Skin of body (tissue), 2 donors: ENCODE results near the gene PRRT1B. TPM values are rescaled to one million over a fixed set of nuclear protein-coding genes. Genes with fewer than 3 reads are reported as not detected.
"Not testable (repeated sequence)": the region's sequence is repeated elsewhere in the genome, so short reads cannot be mapped to it uniquely, and the experiment has no call there.

Experiments
- DNase-seq: peaks from one replicate; lab custom pipeline; 2025; lab: John Stamatoyannopoulos, UW
- total RNA-seq: library from RNA; depleted of rRNA; stranded (reverse); fragments of >200 nt; gene quantifications from one replicate; pipeline ENCODE4 v1.2.3, GENCODE V29; 2014

PRRT1B gene
- total RNA-seq, 1 donor from 2014 or later, result not detected

GRCh38 chr9:131549186-131549585 lies 3.9 kb downstream of the PRRT1B start:
- not testable (repeated sequence) for DNase-seq

- not testable (repeated sequence) for DNase-seq
These were observed 5.1 kb downstream of the PRRT1B start for GRCh38 chr9:131550465-131550864.

- no peak for DNase-seq
These were observed 6.7 kb downstream of the PRRT1B start for GRCh38 chr9:131552030-131552429.

GRCh38 chr9:131554087-131554842 lies 8.9 kb downstream of the PRRT1B start:
- DNase-seq, result no peak

- DNase-seq, result no peak
These were observed 9.6 kb downstream of the PRRT1B start for GRCh38 chr9:131554843-131555351.

GRCh38 chr9:131555841-131556673 lies 10.7 kb downstream of the PRRT1B start:
- DNase-seq, result no peak

GRCh38 chr9:131557855-131558548 lies 12.7 kb downstream of the PRRT1B start:
- DNase-seq, result no peak

GRCh38 chr9:131559421-131560000 lies 14.2 kb downstream of the PRRT1B start:
- DNase-seq, result no peak

GRCh38 chr9:131562032-131562959 lies 17.0 kb downstream of the PRRT1B start:
- DNase-seq, result no peak

GRCh38 chr9:131565369-131565768 lies 20.0 kb downstream of the PRRT1B start:
- no peak for DNase-seq

GRCh38 chr9:131566158-131566557 lies 20.8 kb downstream of the PRRT1B start:
- DNase-seq, result no peak

GRCh38 chr9:131567910-131568309 lies 22.6 kb downstream of the PRRT1B start:
- no peak for DNase-seq

GRCh38 chr9:131574730-131575640 lies 29.7 kb downstream of the PRRT1B start:
- no peak for DNase-seq

- DNase-seq, result no peak
These were observed 30.9 kb downstream of the PRRT1B start for GRCh38 chr9:131575946-131576853.

GRCh38 chr9:131577005-131578000 lies 32.0 kb downstream of the PRRT1B start:
- no peak for DNase-seq

GRCh38 chr9:131578021-131578420 lies 32.7 kb downstream of the PRRT1B start:
- no peak for DNase-seq
